Peyer's patch (tissue), 4 donors: ENCODE results near the gene NFATC3.

ENCODE experiments used
- POLR2A ChIP-seq, 2 donors: fragments of 450-650 bp; IDR thresholded peaks; one replicate each; pipeline ENCODE4 v1.5.1; 2017; ENCODE audit warnings: antibody characterized with exemption in 2 of 2, mild to moderate bottlenecking in 2 of 2, moderate library complexity in 2 of 2
- TF ChIP-seq, protein P1 (sequence below), 6 experiments: fragments of 450-650 bp in 4 of 6; fragments of 200-600 bp in 2 of 6; sonication (generic) in 1 of 6; IDR thresholded peaks; one replicate each; pipeline ENCODE4 v1.5.1; 2017 to 2019; ENCODE audit warnings: antibody characterized with exemption in 6 of 6, mild to moderate bottlenecking in 3 of 6, moderate library complexity in 1 of 6

GRCh38 chr16:68091380-68092261 lies 6.5 kb downstream of the NFATC3 start:
- TF ChIP-seq, protein P1, sequence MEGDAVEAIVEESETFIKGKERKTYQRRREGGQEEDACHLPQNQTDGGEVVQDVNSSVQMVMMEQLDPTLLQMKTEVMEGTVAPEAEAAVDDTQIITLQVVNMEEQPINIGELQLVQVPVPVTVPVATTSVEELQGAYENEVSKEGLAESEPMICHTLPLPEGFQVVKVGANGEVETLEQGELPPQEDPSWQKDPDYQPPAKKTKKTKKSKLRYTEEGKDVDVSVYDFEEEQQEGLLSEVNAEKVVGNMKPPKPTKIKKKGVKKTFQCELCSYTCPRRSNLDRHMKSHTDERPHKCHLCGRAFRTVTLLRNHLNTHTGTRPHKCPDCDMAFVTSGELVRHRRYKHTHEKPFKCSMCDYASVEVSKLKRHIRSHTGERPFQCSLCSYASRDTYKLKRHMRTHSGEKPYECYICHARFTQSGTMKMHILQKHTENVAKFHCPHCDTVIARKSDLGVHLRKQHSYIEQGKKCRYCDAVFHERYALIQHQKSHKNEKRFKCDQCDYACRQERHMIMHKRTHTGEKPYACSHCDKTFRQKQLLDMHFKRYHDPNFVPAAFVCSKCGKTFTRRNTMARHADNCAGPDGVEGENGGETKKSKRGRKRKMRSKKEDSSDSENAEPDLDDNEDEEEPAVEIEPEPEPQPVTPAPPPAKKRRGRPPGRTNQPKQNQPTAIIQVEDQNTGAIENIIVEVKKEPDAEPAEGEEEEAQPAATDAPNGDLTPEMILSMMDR (IDR thresholded peaks at IDR 0.05) = no peak
- no peak for TF ChIP-seq POLR2A (IDR thresholded peaks at IDR 0.05)
